HG03575 (cell line): ENCODE data around the gene ZNF350.

ENCODE experiments used
- ATAC-seq: cut with Tn5 transposase; IDR thresholded peaks from one replicate; pipeline ENCODE4 v1.9.1; 2021; ENCODE audit not compliant: unreplicated experiment, insufficient number of reproducible peaks, low FRiP score; ENCODE audit errors: extremely low read depth

ZNF350 gene

GRCh38 chr19:51915324-51915867 lies 71.2 kb downstream of the ZNF350 start:
- ATAC-seq, result no peak
